HEK293 (cell line): Measurements from ENCODE around the gene PLIN5.

Source experiments
- CTCF ChIP-seq: fragments of 450-650 bp; formaldehyde crosslinking; IDR thresholded peaks from 2 replicates; pipeline ENCODE4 v1.5.1; 2016; ENCODE audit warnings: missing biosample characterization, missing genetic modification characterization
- PRDM4 ChIP-seq: fragments of 450-650 bp; formaldehyde crosslinking; IDR thresholded peaks from 2 replicates; pipeline ENCODE4 v1.5.1; 2017; ENCODE audit warnings: missing biosample characterization, missing genetic modification characterization
- SP7 ChIP-seq: fragments of 450-650 bp; formaldehyde crosslinking; IDR thresholded peaks from 2 replicates; pipeline ENCODE4 v1.5.1; 2016; ENCODE audit warnings: missing biosample characterization, missing genetic modification characterization
- YY1 ChIP-seq: fragments of 450-650 bp; formaldehyde crosslinking; IDR thresholded peaks from 2 replicates; pipeline ENCODE4 v1.5.1; 2018; ENCODE audit warnings: missing biosample characterization, missing genetic modification characterization
- ZNF274 ChIP-seq, 2 experiments: fragments of 200-500 bp in 1 of 2; fragments of 450-650 bp in 1 of 2; sonication (Bioruptor generic) in 1 of 2; formaldehyde crosslinking in 1 of 2; IDR thresholded peaks; 2 replicates each; pipeline versions ENCODE4 v1.5.1 to v1.6.1; 2014 to 2016; ENCODE audit warnings: borderline replicate concordance in 1 of 2, inconsistent platforms in 1 of 2, low read length in 1 of 2, missing biosample characterization in 1 of 2, missing genetic modification characterization in 1 of 2
- ZNF302 ChIP-seq: fragments of 450-650 bp; formaldehyde crosslinking; IDR thresholded peaks from 2 replicates; pipeline ENCODE4 v1.5.1; 2016; ENCODE audit warnings: missing biosample characterization, missing genetic modification characterization, low read depth
- ZNF843 ChIP-seq: fragments of 450-650 bp; formaldehyde crosslinking; IDR thresholded peaks from 2 replicates; pipeline ENCODE4 v1.5.1; 2016; ENCODE audit warnings: missing biosample characterization, missing genetic modification characterization

- no peak for TF ChIP-seq ZNF274 (IDR thresholded peaks at IDR 0.05; ENCODE audit: low read length)
- TF ChIP-seq ZNF274 (tag by site-specific recombination; IDR thresholded peaks at IDR 0.05; ENCODE audit: borderline replicate concordance): no peak
- no peak for TF ChIP-seq SP7
- TF ChIP-seq PRDM4: peak; percentile 44; the same call in 1 of the 2 replicates
- no peak for TF ChIP-seq CTCF (tag by site-specific recombination)
- TF ChIP-seq YY1: no peak
- no peak for TF ChIP-seq ZNF843 (tag by site-specific recombination)
- TF ChIP-seq ZNF302 (tag by site-specific recombination): no peak
These were observed 60.5 kb downstream of the PLIN5 start for GRCh38 chr19:4474514-4475022.
